Esophagus squamous epithelium (tissue), 5 donors: ENCODE measurements around the gene ANKRD42. TPM values are rescaled to one million over a fixed set of nuclear protein-coding genes. Genes with fewer than 3 reads are reported as not detected.

Source experiments
- DNase-seq: peaks from one replicate; lab custom pipeline; 2025; lab: John Stamatoyannopoulos, UW
- H3K27ac ChIP-seq, 4 donors: fragments of 200-600 bp; sonication (generic); one replicate each; pipeline ENCODE4 v1.5.1; 2016 to 2019; ENCODE audit warnings: mild to moderate bottlenecking in 1 of 4
- H3K27me3 ChIP-seq, 4 donors: fragments of 200-600 bp; sonication (generic); 1 replicate in 3 of 4; 2 replicates in 1 of 4; pipeline versions ENCODE4 v1.5.1 to v1.6.0; 2017 to 2021; ENCODE audit warnings: antibody characterized with exemption in 1 of 4
- H3K36me3 ChIP-seq, 3 donors: fragments of 200-600 bp; sonication (generic); one replicate each; pipeline ENCODE4 v1.5.1; 2016 to 2019
- H3K4me1 ChIP-seq, 3 donors: fragments of 200-600 bp; sonication (generic); one replicate each; pipeline ENCODE4 v1.5.1; 2017 to 2019
- H3K4me3 ChIP-seq, 4 donors: fragments of 200-600 bp; sonication (generic); 1 replicate in 3 of 4; 2 replicates in 1 of 4; pipeline ENCODE4 v1.5.1; 2016 to 2019; ENCODE audit warnings: mild to moderate bottlenecking in 2 of 4, moderate library complexity in 1 of 4
- H3K9me3 ChIP-seq, 3 donors: fragments of 200-600 bp; sonication (generic); one replicate each; pipeline ENCODE4 v1.5.1; 2016 to 2019
- CTCF ChIP-seq, 6 experiments: fragments of 450-650 bp in 4 of 6; fragments of 200-600 bp in 2 of 6; sonication (generic) in 2 of 6; IDR thresholded peaks; one replicate each; pipeline ENCODE4 v1.5.1; 2016 to 2019; ENCODE audit warnings: antibody characterized with exemption in 6 of 6, mild to moderate bottlenecking in 4 of 6, moderate library complexity in 4 of 6
- POLR2A ChIP-seq, 4 donors: fragments of 450-650 bp; IDR thresholded peaks; one replicate each; pipeline ENCODE4 v1.6.1; 2017; ENCODE audit warnings: antibody characterized with exemption in 4 of 4, mild to moderate bottlenecking in 4 of 4, moderate library complexity in 3 of 4
- WGBS, 2 donors: methylation state at CpG; one replicate each; pipeline ENCODE4 v1.1.5; 2018; 5-methylcytosine and 5-hydroxymethylcytosine counted together
- intact Hi-C: fragments of 100-400 bp; cut with DNase I; formaldehyde crosslinking; loops from one replicate; pipeline ENCODE4 v1.15.0; 2022
- total RNA-seq, 4 donors: library from RNA; depleted of rRNA; stranded (reverse); fragments of >200 nt; gene quantifications; one replicate each; pipeline ENCODE4 v1.1.0, GENCODE V29; 2016
- donor health status: DM: yes; HTN: yes; CAD: no.

The ANKRD42 gene
- total RNA-seq, 4 donors from 2014 or later, result 3.9 to 7.4 (median 5.2) TPM

GRCh38 chr11:83285151-83285770, 91.7 kb downstream of the ANKRD42 start:
- peaks cover 0 to 4% (median 0%) of the 10 kb centered on the region in 3 donors for H3K36me3 ChIP-seq
- no peaks in the 10 kb centered on the region for H3K9me3 ChIP-seq
- intact Hi-C loops, result loop anchor here (10.0 kb wide), 1 partner anchor 90 kb away; the partner anchor contains the start of gene ANKRD42
- H3K27ac ChIP-seq, result peak overlapping the region; percentile 94 to 99 (median 97)
- H3K4me1 ChIP-seq, result peaks cover 20 to 49% (median 25%) of the 10 kb centered on the region in 3 donors
- no peaks in the 10 kb centered on the region for H3K27me3 ChIP-seq
- 1% methylated on average over 13 to 15 of the region's 22 CpGs for WGBS, 2 donors
- TF ChIP-seq POLR2A (IDR thresholded peaks at IDR 0.05), result no peak
- TF ChIP-seq CTCF (IDR thresholded peaks at IDR 0.05), result no peak
- peak overlapping the region; percentile 67 to 90 (median 76) for H3K4me3 ChIP-seq
- DNase-seq, result no peak

DNA sequence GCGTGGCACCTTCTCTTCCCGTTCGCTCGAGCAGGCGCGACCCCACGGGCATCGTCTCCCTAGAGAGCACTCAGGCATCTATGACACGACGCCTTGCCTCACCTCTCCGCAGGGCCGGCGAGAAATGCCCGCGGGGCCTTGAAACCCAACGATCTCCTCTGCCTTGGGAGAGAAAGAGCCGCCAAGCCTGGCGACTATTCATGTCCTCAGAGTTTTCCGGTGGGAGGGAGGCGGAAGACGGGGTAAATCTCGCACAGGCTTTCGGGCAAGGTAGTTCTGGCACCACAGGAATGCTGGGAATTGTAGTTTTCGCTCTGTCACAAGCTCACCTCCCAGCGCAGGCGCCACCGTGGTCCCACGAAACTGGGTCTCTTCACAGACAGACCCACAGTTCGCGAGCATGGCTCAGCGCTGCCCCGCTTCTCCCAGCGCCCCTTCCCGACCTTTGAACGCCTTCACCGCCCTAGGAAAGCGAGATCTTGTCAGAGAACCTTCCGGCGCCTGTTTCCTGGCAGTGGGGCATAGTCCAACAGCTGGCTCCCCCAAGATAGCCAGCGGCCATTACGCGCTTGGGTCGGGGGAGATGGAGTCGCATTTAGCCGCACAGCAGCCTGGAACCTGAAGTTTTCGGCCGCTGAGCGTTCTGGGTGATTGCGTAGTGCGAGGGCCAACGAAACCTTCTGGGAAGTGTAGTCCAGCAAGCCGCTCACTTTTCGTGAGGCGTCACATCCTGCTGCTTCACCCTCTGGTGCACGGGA, 92.4 kb downstream of the ANKRD42 start, which contains the start of gene CCDC90B:
CCDC90B (minus strand) TSS at position 597 of the 758 bp plus-strand sequence; CDS start at position 202, 395 bp downstream.
- peaks cover 20 to 47% (median 25%) of the 10 kb centered on the region in 3 donors for H3K4me1 ChIP-seq
- H3K36me3 ChIP-seq, result no peaks in the 10 kb centered on the region
- peak; percentile 87 for DNase-seq
- no peaks in the 10 kb centered on the region for H3K27me3 ChIP-seq
- intact Hi-C loops, result loop anchor here (10.0 kb wide), 1 partner anchor 91 kb away; the partner anchor contains the start of gene ANKRD42
- TF ChIP-seq POLR2A (IDR thresholded peaks at IDR 0.05), result peak in 3 of 4 donors; percentile 14 to 84 (median 75)
- TF ChIP-seq CTCF (IDR thresholded peaks at IDR 0.05), result peak in 1 of 6 experiments; percentile 26
- WGBS, 2 donors, result 0% methylated on average over 11 to 25 of the region's 55 CpGs
- H3K9me3 ChIP-seq, result no peaks in the 10 kb centered on the region
- peak within 1 kb of the TSS; percentile 94 to 99 (median 97) for H3K27ac ChIP-seq
- H3K4me3 ChIP-seq, result peak within 1 kb of the TSS; percentile 67 to 90 (median 76)

DNA sequence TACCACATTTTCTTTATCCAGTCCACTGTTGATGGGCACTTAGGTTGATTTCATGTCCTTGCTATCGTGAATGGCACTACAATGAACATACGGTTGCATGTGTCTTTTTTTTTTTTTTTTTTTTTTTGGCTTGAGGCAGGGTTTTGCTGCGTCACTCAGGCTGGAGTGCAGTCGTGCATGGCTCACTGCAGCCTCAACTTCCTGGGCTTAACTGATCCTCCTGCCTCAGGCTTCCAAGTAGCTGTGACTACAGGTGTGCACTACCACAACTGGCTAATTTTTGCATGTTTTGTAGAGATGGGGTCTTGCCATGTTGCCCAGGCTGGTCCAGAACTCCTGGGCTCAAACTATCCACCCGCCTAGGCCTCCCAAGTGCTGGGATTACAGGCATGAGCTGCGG, 94.1 kb downstream of the ANKRD42 start:
- no peak overlapping the region for H3K4me3 ChIP-seq
- DNase-seq, result no peak
- no peaks in the 10 kb centered on the region for H3K36me3 ChIP-seq
- 50 to 93% methylated on average over 4 to 6 of the region's 6 CpGs for WGBS, 2 donors
- peaks cover 20 to 30% (median 21%) of the 10 kb centered on the region in 3 donors for H3K4me1 ChIP-seq
- intact Hi-C loops, result loop anchor here (10.0 kb wide), 1 partner anchor 93 kb away; the partner anchor contains the start of gene ANKRD42
- H3K27ac ChIP-seq, result no peak overlapping the region
- no peaks in the 10 kb centered on the region for H3K27me3 ChIP-seq
- TF ChIP-seq POLR2A (IDR thresholded peaks at IDR 0.05) (no peak), CTCF (IDR thresholded peaks at IDR 0.05) (no peak)
- no peaks in the 10 kb centered on the region for H3K9me3 ChIP-seq

GRCh38 chr11:83292709-83293456, 99.4 kb downstream of the ANKRD42 start:
- intact Hi-C loops, result loop anchor here (10.0 kb wide), 1 partner anchor 522 kb away; no protein-coding TSS in a partner anchor
- Histone ChIP-seq H3K4me1 (no peaks in the 10 kb centered on the region), H3K36me3 (no peaks in the 10 kb centered on the region), H3K27me3 (no peaks in the 10 kb centered on the region), H3K4me3 (peak overlapping the region in 1 of 4 donors; percentile 29), H3K27ac (no peak overlapping the region), H3K9me3 (no peaks in the 10 kb centered on the region)
- DNase-seq, result no peak
- 42 to 45% methylated on average over 7 of the region's 7 CpGs for WGBS, 2 donors
- peak; percentile 28 to 75 (median 56) for TF ChIP-seq CTCF (IDR thresholded peaks at IDR 0.05)
- no peak for TF ChIP-seq POLR2A (IDR thresholded peaks at IDR 0.05)
